Breast epithelium (tissue), 3 donors: ENCODE data around the gene ADGRG1.

Experiments
- POLR2A ChIP-seq: fragments of 450-650 bp; IDR thresholded peaks from one replicate; pipeline ENCODE4 v1.6.1; 2016; ENCODE audit warnings: antibody characterized with exemption, mild to moderate bottlenecking, moderate library complexity
- POLR2AphosphoS5 ChIP-seq, 3 donors: sonication (generic); formaldehyde crosslinking; IDR thresholded peaks; one replicate each; pipeline ENCODE4 v1.6.1; 2017; ENCODE audit warnings: antibody characterized with exemption in 3 of 3
- TF ChIP-seq, protein P1 (sequence below), 3 donors: fragments of 450-650 bp; IDR thresholded peaks; one replicate each; pipeline ENCODE4 v1.5.1; 2016 to 2017; ENCODE audit warnings: antibody characterized with exemption in 3 of 3, mild to moderate bottlenecking in 3 of 3, moderate library complexity in 3 of 3

DNA sequence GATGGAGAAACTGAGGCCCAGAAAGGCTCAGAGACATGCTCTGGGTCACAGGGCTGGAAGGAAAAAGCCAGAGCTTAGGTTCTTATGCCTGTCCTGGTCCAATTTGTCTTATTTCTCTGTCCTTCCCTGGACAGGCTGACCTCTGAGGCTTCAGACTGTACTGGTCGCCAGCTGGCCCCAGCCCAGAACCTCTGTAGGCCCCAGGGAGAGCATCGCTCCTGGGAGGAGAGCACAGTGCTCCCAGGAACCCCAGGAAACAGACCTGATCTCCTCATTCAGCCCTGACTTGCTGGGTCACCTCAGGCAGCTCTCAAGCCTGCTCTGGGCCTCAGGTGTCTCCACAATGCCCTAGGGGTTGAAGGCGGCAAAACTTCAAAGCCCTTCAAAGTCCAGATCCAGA is 71.1 kb downstream of the ADGRG1 start:
- TF ChIP-seq, protein P1, sequence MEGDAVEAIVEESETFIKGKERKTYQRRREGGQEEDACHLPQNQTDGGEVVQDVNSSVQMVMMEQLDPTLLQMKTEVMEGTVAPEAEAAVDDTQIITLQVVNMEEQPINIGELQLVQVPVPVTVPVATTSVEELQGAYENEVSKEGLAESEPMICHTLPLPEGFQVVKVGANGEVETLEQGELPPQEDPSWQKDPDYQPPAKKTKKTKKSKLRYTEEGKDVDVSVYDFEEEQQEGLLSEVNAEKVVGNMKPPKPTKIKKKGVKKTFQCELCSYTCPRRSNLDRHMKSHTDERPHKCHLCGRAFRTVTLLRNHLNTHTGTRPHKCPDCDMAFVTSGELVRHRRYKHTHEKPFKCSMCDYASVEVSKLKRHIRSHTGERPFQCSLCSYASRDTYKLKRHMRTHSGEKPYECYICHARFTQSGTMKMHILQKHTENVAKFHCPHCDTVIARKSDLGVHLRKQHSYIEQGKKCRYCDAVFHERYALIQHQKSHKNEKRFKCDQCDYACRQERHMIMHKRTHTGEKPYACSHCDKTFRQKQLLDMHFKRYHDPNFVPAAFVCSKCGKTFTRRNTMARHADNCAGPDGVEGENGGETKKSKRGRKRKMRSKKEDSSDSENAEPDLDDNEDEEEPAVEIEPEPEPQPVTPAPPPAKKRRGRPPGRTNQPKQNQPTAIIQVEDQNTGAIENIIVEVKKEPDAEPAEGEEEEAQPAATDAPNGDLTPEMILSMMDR (IDR thresholded peaks at IDR 0.05): no peak
- TF ChIP-seq POLR2A: no peak
- TF ChIP-seq POLR2AphosphoS5 (IDR thresholded peaks at IDR 0.05): no peak
